GM23338 (cell line): ENCODE data around the gene KDM6A. TPM values are rescaled to one million over a fixed set of nuclear protein-coding genes. Genes with fewer than 3 reads are reported as not detected.

Experiments used
- ATAC-seq: fragments of 200-7000 bp; cut with Tn5 transposase; 3 replicates; pipeline ENCODE4 v1.9.1; 2020
- DNase-seq: peaks from one replicate; pipeline ENCODE4 v3.0.0-alpha.2; 2015; ENCODE audit warnings: low spot score
- H2AFZ ChIP-seq: fragments of 200-600 bp; sonication (generic); 2 replicates; pipeline ENCODE4 v1.8.0; 2016; ENCODE audit warnings: antibody characterized with exemption, mild to moderate bottlenecking, moderate library complexity
- H3F3A ChIP-seq: fragments of 200-600 bp; sonication (generic); replicated peaks from 2 replicates; pipeline ENCODE4 v1.8.0; 2017; ENCODE audit warnings: antibody characterized with exemption, mixed run types, low read depth
- H3K27ac ChIP-seq: fragments of 200-600 bp; sonication (generic); 2 replicates; pipeline ENCODE4 v1.6.1; 2016; ENCODE audit warnings: low read depth
- H3K27me3 ChIP-seq: fragments of 200-600 bp; sonication (generic); 2 replicates; pipeline ENCODE4 v1.8.0; 2016; ENCODE audit warnings: mild to moderate bottlenecking, mixed run types, moderate library complexity; ENCODE audit not compliant: insufficient read depth
- H3K36me3 ChIP-seq: fragments of 200-600 bp; sonication (generic); 2 replicates; pipeline ENCODE4 v1.8.0; 2016; ENCODE audit warnings: mild to moderate bottlenecking; ENCODE audit not compliant: insufficient read depth
- H3K4me1 ChIP-seq: fragments of 200-600 bp; sonication (generic); 2 replicates; pipeline ENCODE4 v1.8.0; 2016; ENCODE audit warnings: mild to moderate bottlenecking, moderate library complexity; ENCODE audit not compliant: insufficient read depth
- H3K4me2 ChIP-seq: fragments of 200-600 bp; sonication (generic); 2 replicates; pipeline ENCODE4 v1.7.1; 2017; ENCODE audit warnings: mixed run types
- H3K4me3 ChIP-seq: fragments of 200-600 bp; sonication (generic); 2 replicates; pipeline ENCODE4 v1.6.1; 2016; ENCODE audit warnings: mixed run types
- H3K79me2 ChIP-seq: fragments of 200-600 bp; sonication (generic); replicated peaks from 2 replicates; pipeline ENCODE4 v1.8.0; 2017; ENCODE audit warnings: mild to moderate bottlenecking; ENCODE audit not compliant: insufficient read depth
- H3K9me2 ChIP-seq: fragments of 200-600 bp; sonication (generic); 2 replicates; pipeline ENCODE4 v1.8.0; 2017; ENCODE audit not compliant: insufficient read depth
- H4K20me1 ChIP-seq: fragments of 200-600 bp; sonication (generic); replicated peaks from 2 replicates; pipeline ENCODE4 v1.8.0; 2017; ENCODE audit warnings: mild to moderate bottlenecking; ENCODE audit not compliant: insufficient read depth
- H3K27ac Mint-ChIP-seq: 2 replicates; pipeline ENCODE4 v1.8.0; 2020; ENCODE audit warnings: inconsistent platforms, mild to moderate bottlenecking, moderate library complexity, mixed read lengths
- H3K27me3 Mint-ChIP-seq: 3 replicates; pipeline ENCODE4 v1.8.0; 2022; ENCODE audit warnings: low read depth, mild to moderate bottlenecking, moderate library complexity, mixed read lengths, inconsistent platforms; ENCODE audit not compliant: insufficient read depth, poor library complexity
- H3K36me3 Mint-ChIP-seq: 3 replicates; pipeline ENCODE4 v1.8.0; 2021; ENCODE audit warnings: low read depth, mild to moderate bottlenecking, inconsistent platforms, moderate library complexity, mixed read lengths
- H3K4me1 Mint-ChIP-seq: 3 replicates; pipeline ENCODE4 v1.8.0; 2020; ENCODE audit warnings: mild to moderate bottlenecking, inconsistent platforms, mixed read lengths
- H3K4me3 Mint-ChIP-seq: 3 replicates; pipeline ENCODE4 v1.8.0; 2021; ENCODE audit warnings: moderate library complexity, mild to moderate bottlenecking, inconsistent platforms, mixed read lengths
- H3K9me3 Mint-ChIP-seq: 3 replicates; pipeline ENCODE4 v1.8.0; 2020; ENCODE audit warnings: moderate library complexity, mild to moderate bottlenecking, inconsistent platforms, mixed read lengths
- CREB1 ChIP-seq: fragments of 250-450 bp; sonication (Bioruptor Pico); IDR thresholded peaks from 2 replicates; pipeline ENCODE4 v1.5.0; 2020; ENCODE audit warnings: low read depth, mild to moderate bottlenecking, moderate library complexity
- EZH2 ChIP-seq: fragments of 200-600 bp; sonication (generic); IDR thresholded peaks from one replicate; pipeline ENCODE4 v1.8.0; 2017; ENCODE audit warnings: antibody characterized with exemption, mild to moderate bottlenecking, low read depth; ENCODE audit not compliant: unreplicated experiment
- EZH2phosphoT487 ChIP-seq: fragments of 200-600 bp; sonication (generic); IDR thresholded peaks from one replicate; pipeline ENCODE4 v1.8.1; 2018; ENCODE audit warnings: antibody characterized with exemption; ENCODE audit not compliant: unreplicated experiment
- JUNB ChIP-seq: IDR thresholded peaks from one replicate; pipeline ENCODE4 v1.6.1; 2016; ENCODE audit warnings: antibody characterized with exemption; ENCODE audit not compliant: unreplicated experiment
- NANOG ChIP-seq: IDR thresholded peaks from 2 replicates; pipeline ENCODE4 v1.6.1; 2016; ENCODE audit warnings: antibody characterized with exemption, borderline replicate concordance
- POLR2AphosphoS5 ChIP-seq: IDR thresholded peaks from 2 replicates; pipeline ENCODE4 v1.6.1; 2016; ENCODE audit warnings: antibody characterized with exemption, low read depth
- STAT1 ChIP-seq: IDR thresholded peaks from one replicate; pipeline ENCODE4 v1.6.1; 2016; ENCODE audit warnings: antibody characterized with exemption; ENCODE audit not compliant: unreplicated experiment
- ZNF114 ChIP-seq: fragments of 250-450 bp; sonication (Bioruptor Pico); IDR thresholded peaks from 2 replicates; pipeline ENCODE4 v1.5.0; 2020; ENCODE audit warnings: mild to moderate bottlenecking, moderate library complexity
- ZNF331 ChIP-seq: fragments of 250-450 bp; sonication (Bioruptor Pico); IDR thresholded peaks from 2 replicates; pipeline ENCODE4 v1.5.0; 2020; ENCODE audit warnings: low read depth, mild to moderate bottlenecking, moderate library complexity
- polyA plus RNA-seq: library from polyadenylated mRNA; unstranded; fragments of >200 nt; fragmentation: Nextera tagmentation; extraction: Ambion mirVana; gene quantifications from 2 replicates; pipeline ENCODE4 v1.2.1, GENCODE V29; 2016
- total RNA-seq: library from RNA; depleted of rRNA; stranded (reverse); fragments of >200 nt; shearing (Covaris generic); gene quantifications from 2 replicates; pipeline ENCODE4 v1.2.3, GENCODE V29; 2014
- TF ChIP-seq, protein P1 (sequence below): IDR thresholded peaks from 2 replicates; pipeline ENCODE4 v1.6.1; 2016; ENCODE audit warnings: antibody characterized with exemption
- TF ChIP-seq, protein P2 (sequence below): fragments of 250-450 bp; sonication (Bioruptor Pico); IDR thresholded peaks from 2 replicates; pipeline ENCODE4 v1.5.0; 2020; ENCODE audit warnings: mild to moderate bottlenecking, moderate library complexity
- TF ChIP-seq, protein P3 (sequence below), 2 experiments: fragments of 200-600 bp in 1 of 2; sonication (generic) in 1 of 2; conservative IDR thresholded peaks; 2 replicates each; pipeline versions ENCODE4 v1.5.1 to v1.6.1; 2016 to 2017; ENCODE audit warnings: antibody characterized with exemption in 2 of 2, low read depth in 2 of 2, mild to moderate bottlenecking in 2 of 2, moderate library complexity in 1 of 2
- TF ChIP-seq, protein P4 (sequence below): IDR thresholded peaks from one replicate; pipeline ENCODE4 v1.6.1; 2018; ENCODE audit warnings: antibody characterized with exemption; ENCODE audit not compliant: unreplicated experiment

The KDM6A gene
- total and polyA plus RNA-seq, 2 experiments from 2014 or later: 22.8 to 102 TPM

DNA sequence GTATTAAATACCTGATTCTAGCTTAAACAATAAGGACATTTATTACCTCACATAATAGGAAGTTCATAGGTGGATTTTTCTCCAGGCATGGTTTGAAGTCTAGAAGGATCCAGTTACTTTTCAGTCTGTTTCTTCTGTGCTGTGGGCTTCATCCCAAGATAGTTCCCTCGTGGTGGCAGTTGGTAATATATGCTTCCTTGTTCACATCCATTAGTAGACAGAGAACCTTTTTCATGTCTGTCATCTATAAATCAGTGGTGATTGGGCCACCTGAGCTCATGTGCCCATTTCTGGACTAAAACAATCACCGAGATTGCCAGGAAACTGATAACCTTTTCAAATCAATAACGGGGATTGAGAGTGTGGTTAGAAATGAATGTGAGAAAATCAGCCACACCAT, 97.7 kb downstream of the KDM6A start:
- Histone ChIP-seq H3K36me3 (no peaks in the 10 kb centered on the region), H4K20me1 (peaks cover 8% of the 10 kb centered on the region; the same call in 1 of the 2 replicates), H3K4me1 (0 out of 2 replicates have a peak, but pooled peaks cover 3% of the 10 kb centered on the region), H3K27ac (no peak overlapping the region), H3K27me3 (no peaks in the 10 kb centered on the region), H3F3A (no peaks in the 10 kb centered on the region), H3K79me2 (peaks cover 100% of the 10 kb centered on the region), H3K4me3 (no peak overlapping the region), H3K9me2 (no peaks in the 10 kb centered on the region), H2AFZ (no peak overlapping the region), H3K4me2 (no peak overlapping the region)
- H3K4me3 Mint-ChIP-seq: no peak overlapping the region
- peaks cover 80% of the 10 kb centered on the region for H3K36me3 Mint-ChIP-seq
- H3K27ac Mint-ChIP-seq: no peak overlapping the region
- ATAC-seq (no peak), DNase-seq (no peak)
- TF ChIP-seq POLR2AphosphoS5 (no peak), EZH2phosphoT487 (no peak), NANOG (no peak), CREB1 (CRISPR knock-in tag) (no peak), ZNF331 (no peak), EZH2 (no peak), ZNF114 (CRISPR knock-in tag) (no peak), JUNB (no peak), STAT1 (no peak)
- TF ChIP-seq, protein P1, sequence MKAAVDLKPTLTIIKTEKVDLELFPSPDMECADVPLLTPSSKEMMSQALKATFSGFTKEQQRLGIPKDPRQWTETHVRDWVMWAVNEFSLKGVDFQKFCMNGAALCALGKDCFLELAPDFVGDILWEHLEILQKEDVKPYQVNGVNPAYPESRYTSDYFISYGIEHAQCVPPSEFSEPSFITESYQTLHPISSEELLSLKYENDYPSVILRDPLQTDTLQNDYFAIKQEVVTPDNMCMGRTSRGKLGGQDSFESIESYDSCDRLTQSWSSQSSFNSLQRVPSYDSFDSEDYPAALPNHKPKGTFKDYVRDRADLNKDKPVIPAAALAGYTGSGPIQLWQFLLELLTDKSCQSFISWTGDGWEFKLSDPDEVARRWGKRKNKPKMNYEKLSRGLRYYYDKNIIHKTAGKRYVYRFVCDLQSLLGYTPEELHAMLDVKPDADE: no peak
- TF ChIP-seq, protein P2, sequence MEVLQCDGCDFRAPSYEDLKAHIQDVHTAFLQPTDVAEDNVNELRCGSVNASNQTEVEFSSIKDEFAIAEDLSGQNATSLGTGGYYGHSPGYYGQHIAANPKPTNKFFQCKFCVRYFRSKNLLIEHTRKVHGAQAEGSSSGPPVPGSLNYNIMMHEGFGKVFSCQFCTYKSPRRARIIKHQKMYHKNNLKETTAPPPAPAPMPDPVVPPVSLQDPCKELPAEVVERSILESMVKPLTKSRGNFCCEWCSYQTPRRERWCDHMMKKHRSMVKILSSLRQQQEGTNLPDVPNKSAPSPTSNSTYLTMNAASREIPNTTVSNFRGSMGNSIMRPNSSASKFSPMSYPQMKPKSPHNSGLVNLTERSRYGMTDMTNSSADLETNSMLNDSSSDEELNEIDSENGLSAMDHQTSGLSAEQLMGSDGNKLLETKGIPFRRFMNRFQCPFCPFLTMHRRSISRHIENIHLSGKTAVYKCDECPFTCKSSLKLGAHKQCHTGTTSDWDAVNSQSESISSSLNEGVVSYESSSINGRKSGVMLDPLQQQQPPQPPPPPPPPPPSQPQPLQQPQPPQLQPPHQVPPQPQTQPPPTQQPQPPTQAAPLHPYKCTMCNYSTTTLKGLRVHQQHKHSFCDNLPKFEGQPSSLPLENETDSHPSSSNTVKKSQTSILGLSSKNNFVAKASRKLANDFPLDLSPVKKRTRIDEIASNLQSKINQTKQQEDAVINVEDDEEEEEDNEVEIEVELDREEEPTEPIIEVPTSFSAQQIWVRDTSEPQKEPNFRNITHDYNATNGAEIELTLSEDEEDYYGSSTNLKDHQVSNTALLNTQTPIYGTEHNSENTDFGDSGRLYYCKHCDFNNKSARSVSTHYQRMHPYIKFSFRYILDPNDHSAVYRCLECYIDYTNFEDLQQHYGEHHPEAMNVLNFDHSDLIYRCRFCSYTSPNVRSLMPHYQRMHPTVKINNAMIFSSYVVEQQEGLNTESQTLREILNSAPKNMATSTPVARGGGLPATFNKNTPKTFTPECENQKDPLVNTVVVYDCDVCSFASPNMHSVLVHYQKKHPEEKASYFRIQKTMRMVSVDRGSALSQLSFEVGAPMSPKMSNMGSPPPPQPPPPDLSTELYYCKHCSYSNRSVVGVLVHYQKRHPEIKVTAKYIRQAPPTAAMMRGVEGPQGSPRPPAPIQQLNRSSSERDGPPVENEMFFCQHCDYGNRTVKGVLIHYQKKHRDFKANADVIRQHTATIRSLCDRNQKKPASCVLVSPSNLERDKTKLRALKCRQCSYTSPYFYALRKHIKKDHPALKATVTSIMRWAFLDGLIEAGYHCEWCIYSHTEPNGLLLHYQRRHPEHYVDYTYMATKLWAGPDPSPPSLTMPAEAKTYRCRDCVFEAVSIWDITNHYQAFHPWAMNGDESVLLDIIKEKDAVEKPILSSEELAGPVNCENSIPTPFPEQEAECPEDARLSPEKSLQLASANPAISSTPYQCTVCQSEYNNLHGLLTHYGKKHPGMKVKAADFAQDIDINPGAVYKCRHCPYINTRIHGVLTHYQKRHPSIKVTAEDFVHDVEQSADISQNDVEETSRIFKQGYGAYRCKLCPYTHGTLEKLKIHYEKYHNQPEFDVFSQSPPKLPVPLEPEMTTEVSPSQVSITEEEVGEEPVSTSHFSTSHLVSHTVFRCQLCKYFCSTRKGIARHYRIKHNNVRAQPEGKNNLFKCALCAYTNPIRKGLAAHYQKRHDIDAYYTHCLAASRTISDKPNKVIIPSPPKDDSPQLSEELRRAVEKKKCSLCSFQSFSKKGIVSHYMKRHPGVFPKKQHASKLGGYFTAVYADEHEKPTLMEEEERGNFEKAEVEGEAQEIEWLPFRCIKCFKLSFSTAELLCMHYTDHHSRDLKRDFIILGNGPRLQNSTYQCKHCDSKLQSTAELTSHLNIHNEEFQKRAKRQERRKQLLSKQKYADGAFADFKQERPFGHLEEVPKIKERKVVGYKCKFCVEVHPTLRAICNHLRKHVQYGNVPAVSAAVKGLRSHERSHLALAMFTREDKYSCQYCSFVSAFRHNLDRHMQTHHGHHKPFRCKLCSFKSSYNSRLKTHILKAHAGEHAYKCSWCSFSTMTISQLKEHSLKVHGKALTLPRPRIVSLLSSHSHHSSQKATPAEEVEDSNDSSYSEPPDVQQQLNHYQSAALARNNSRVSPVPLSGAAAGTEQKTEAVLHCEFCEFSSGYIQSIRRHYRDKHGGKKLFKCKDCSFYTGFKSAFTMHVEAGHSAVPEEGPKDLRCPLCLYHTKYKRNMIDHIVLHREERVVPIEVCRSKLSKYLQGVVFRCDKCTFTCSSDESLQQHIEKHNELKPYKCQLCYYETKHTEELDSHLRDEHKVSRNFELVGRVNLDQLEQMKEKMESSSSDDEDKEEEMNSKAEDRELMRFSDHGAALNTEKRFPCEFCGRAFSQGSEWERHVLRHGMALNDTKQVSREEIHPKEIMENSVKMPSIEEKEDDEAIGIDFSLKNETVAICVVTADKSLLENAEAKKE (CRISPR knock-in tag): no peak
- TF ChIP-seq, protein P3, sequence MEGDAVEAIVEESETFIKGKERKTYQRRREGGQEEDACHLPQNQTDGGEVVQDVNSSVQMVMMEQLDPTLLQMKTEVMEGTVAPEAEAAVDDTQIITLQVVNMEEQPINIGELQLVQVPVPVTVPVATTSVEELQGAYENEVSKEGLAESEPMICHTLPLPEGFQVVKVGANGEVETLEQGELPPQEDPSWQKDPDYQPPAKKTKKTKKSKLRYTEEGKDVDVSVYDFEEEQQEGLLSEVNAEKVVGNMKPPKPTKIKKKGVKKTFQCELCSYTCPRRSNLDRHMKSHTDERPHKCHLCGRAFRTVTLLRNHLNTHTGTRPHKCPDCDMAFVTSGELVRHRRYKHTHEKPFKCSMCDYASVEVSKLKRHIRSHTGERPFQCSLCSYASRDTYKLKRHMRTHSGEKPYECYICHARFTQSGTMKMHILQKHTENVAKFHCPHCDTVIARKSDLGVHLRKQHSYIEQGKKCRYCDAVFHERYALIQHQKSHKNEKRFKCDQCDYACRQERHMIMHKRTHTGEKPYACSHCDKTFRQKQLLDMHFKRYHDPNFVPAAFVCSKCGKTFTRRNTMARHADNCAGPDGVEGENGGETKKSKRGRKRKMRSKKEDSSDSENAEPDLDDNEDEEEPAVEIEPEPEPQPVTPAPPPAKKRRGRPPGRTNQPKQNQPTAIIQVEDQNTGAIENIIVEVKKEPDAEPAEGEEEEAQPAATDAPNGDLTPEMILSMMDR (conservative IDR thresholded peaks at IDR 0.05; ENCODE audit: low read depth in 2 of 2): no peak
- TF ChIP-seq, protein P4, sequence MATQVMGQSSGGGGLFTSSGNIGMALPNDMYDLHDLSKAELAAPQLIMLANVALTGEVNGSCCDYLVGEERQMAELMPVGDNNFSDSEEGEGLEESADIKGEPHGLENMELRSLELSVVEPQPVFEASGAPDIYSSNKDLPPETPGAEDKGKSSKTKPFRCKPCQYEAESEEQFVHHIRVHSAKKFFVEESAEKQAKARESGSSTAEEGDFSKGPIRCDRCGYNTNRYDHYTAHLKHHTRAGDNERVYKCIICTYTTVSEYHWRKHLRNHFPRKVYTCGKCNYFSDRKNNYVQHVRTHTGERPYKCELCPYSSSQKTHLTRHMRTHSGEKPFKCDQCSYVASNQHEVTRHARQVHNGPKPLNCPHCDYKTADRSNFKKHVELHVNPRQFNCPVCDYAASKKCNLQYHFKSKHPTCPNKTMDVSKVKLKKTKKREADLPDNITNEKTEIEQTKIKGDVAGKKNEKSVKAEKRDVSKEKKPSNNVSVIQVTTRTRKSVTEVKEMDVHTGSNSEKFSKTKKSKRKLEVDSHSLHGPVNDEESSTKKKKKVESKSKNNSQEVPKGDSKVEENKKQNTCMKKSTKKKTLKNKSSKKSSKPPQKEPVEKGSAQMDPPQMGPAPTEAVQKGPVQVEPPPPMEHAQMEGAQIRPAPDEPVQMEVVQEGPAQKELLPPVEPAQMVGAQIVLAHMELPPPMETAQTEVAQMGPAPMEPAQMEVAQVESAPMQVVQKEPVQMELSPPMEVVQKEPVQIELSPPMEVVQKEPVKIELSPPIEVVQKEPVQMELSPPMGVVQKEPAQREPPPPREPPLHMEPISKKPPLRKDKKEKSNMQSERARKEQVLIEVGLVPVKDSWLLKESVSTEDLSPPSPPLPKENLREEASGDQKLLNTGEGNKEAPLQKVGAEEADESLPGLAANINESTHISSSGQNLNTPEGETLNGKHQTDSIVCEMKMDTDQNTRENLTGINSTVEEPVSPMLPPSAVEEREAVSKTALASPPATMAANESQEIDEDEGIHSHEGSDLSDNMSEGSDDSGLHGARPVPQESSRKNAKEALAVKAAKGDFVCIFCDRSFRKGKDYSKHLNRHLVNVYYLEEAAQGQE: no peak
- peaks cover 10% of the 10 kb centered on the region; the same call in 1 of the 3 replicates for H3K4me1 Mint-ChIP-seq
- H3K9me3 Mint-ChIP-seq: peaks cover 31% of the 10 kb centered on the region
- H3K27me3 Mint-ChIP-seq: peaks cover 3% of the 10 kb centered on the region
